ENCODE measurements around the gene TMEM129.

The TMEM129 gene

GRCh38 chr4:1667273-1667672 lies 53.9 kb downstream of the TMEM129 start:
- H3K4me2 ChIP-seq (ENCODE audit: low read length): no peak overlapping the region
- H3K27ac ChIP-seq (ENCODE audit: low read depth, low read length): no peak overlapping the region
- H3K79me2 ChIP-seq (ENCODE audit: control insufficient read depth, low read length): no peaks in the 10 kb centered on the region
- peaks cover 7% of the 10 kb centered on the region; the same call in 1 of the 2 replicates for H3K9me3 ChIP-seq (ENCODE audit: control insufficient read depth, insufficient read depth, low read length)
- no peaks in the 10 kb centered on the region for H3K27me3 ChIP-seq (ENCODE audit: control insufficient read depth, low read length)
- no peak for TF ChIP-seq CTCF (IDR thresholded peaks at IDR 0.05; ENCODE audit: low read depth, low read length, poor library complexity, severe bottlenecking)
- TF ChIP-seq EZH2phosphoT487 (IDR thresholded peaks at IDR 0.05; ENCODE audit: borderline replicate concordance, low read length): no peak
- no peaks in the 10 kb centered on the region for H4K20me1 ChIP-seq (ENCODE audit: control insufficient read depth, insufficient read depth, low read depth, low read length)
- no peaks in the 10 kb centered on the region for H3K4me1 ChIP-seq (ENCODE audit: control insufficient read depth, low read length)
- no peaks in the 10 kb centered on the region for H3K9me2 ChIP-seq (replicated peaks; ENCODE audit: control insufficient read depth, low read length)
- H3K36me3 ChIP-seq (ENCODE audit: control insufficient read depth, low read length): no peaks in the 10 kb centered on the region
- H3F3A ChIP-seq (ENCODE audit: control insufficient read depth, insufficient read depth): peaks cover 8% of the 10 kb centered on the region; the same call in 1 of the 2 replicates
- no peak overlapping the region for H3K4me3 ChIP-seq (ENCODE audit: low read length)

GRCh38 chr4:1666391-1666790 lies 54.7 kb downstream of the TMEM129 start:
- no peaks in the 10 kb centered on the region for H3K9me2 ChIP-seq (replicated peaks; ENCODE audit: control insufficient read depth, low read length)
- no peaks in the 10 kb centered on the region for H4K20me1 ChIP-seq (ENCODE audit: control insufficient read depth, insufficient read depth, low read depth, low read length)
- TF ChIP-seq CTCF (IDR thresholded peaks at IDR 0.05; ENCODE audit: low read depth, low read length, poor library complexity, severe bottlenecking) (no peak), EZH2phosphoT487 (IDR thresholded peaks at IDR 0.05; ENCODE audit: borderline replicate concordance, low read length) (no peak)
- no peaks in the 10 kb centered on the region for H3K79me2 ChIP-seq (ENCODE audit: control insufficient read depth, low read length)
- no peak overlapping the region for H3K27ac ChIP-seq (ENCODE audit: low read depth, low read length)
- H3K36me3 ChIP-seq (ENCODE audit: control insufficient read depth, low read length): no peaks in the 10 kb centered on the region
- H3K4me1 ChIP-seq (ENCODE audit: control insufficient read depth, low read length): no peaks in the 10 kb centered on the region
- H3K9me3 ChIP-seq (ENCODE audit: control insufficient read depth, insufficient read depth, low read length): peaks cover 7% of the 10 kb centered on the region; the same call in 1 of the 2 replicates
- H3K27me3 ChIP-seq (ENCODE audit: control insufficient read depth, low read length): no peaks in the 10 kb centered on the region
- no peak overlapping the region for H3K4me3 ChIP-seq (ENCODE audit: low read length)
- H3F3A ChIP-seq (ENCODE audit: control insufficient read depth, insufficient read depth): peaks cover 8% of the 10 kb centered on the region; the same call in 1 of the 2 replicates
- H3K4me2 ChIP-seq (ENCODE audit: low read length): no peak overlapping the region
